K562 (cell line): ENCODE measurements around the gene ODR4. TPM values are rescaled to one million over a fixed set of nuclear protein-coding genes. Genes with fewer than 3 reads are reported as not detected.

Experiments used
- ATAC-seq: fragments of 200-7000 bp; cut with Tn5 transposase; 3 replicates; pipeline ENCODE4 v1.9.1; 2020; ENCODE audit warnings: moderate library complexity
- BruUV-seq: library from RNA; stranded (reverse); fragments of 400-500 nt; replicated peaks from 2 replicates; lab custom pipeline; 2021; lab: Mats Ljungman, UMichigan
- CTCF ChIA-PET: fragments of 300-600 bp; formaldehyde crosslinking; extraction: SDS; loops from one replicate; lab custom pipeline; 2021; ENCODE audit warnings: low intra/inter-chr PET ratio; lab: Yijun Ruan, JAX
- POLR2A ChIA-PET: fragments of 300-600, 350-650 bp; sonication (Branson Sonifier 250); formaldehyde crosslinking; extraction: SDS; loops from one replicate; lab custom pipeline; 2021; ENCODE audit warnings: antibody characterized with exemption, inconsistent platforms; lab: Yijun Ruan, JAX
- DNase-seq, 4 experiments: peaks; one replicate each; pipeline versions ENCODE4 v3.0.0 to v3.0.0-alpha.2; 2011 to 2018; ENCODE audit warnings: low spot score in 3 of 4, mixed read lengths in 3 of 4; ENCODE audit errors: extremely low read depth in 1 of 4
- FAIRE-seq: peaks from 2 replicates; lab custom pipeline; 2011; peaks lifted over from hg19 to GRCh38; lab: Jason Lieb, UNC
- H2AFZ ChIP-seq: 2 replicates; pipeline ENCODE4 v1.6.0; 2011; ENCODE audit warnings: low read depth, low read length, control low read depth, inconsistent platforms
- H3K27ac ChIP-seq: fragments of 200-600 bp; 3 replicates; pipeline ENCODE4 v1.8.0; 2011; ENCODE audit warnings: low read depth, mild to moderate bottlenecking, control low read depth, inconsistent platforms, low read length, moderate library complexity, mixed read lengths; ENCODE audit errors: extremely low read depth
- H3K27me3 ChIP-seq, 2 experiments: fragments of 300-600 bp in 1 of 2; 2 replicates in 1 of 2; 3 replicates in 1 of 2; pipeline versions ENCODE4 v1.6.0 to v1.8.0; 2011; ENCODE audit warnings: inconsistent platforms in 2 of 2, low read length in 2 of 2, mild to moderate bottlenecking in 1 of 2, mixed read lengths in 1 of 2, moderate library complexity in 1 of 2; ENCODE audit not compliant: control insufficient read depth in 2 of 2, insufficient read depth in 2 of 2
- H3K36me3 ChIP-seq: fragments of 300-600 bp; 3 replicates; pipeline ENCODE4 v1.8.0; 2011; ENCODE audit warnings: mild to moderate bottlenecking, low read length, inconsistent platforms; ENCODE audit not compliant: control insufficient read depth, insufficient read depth
- H3K4me1 ChIP-seq, 2 experiments: fragments of 200-600 bp in 1 of 2; replicated peaks in 1 of 2; 2 replicates in 1 of 2; 3 replicates in 1 of 2; pipeline versions ENCODE4 v1.5.1 to v1.8.0; 2011; ENCODE audit warnings: inconsistent platforms in 2 of 2, low read length in 2 of 2, mild to moderate bottlenecking in 1 of 2, mixed read lengths in 1 of 2, moderate library complexity in 1 of 2; ENCODE audit not compliant: control insufficient read depth in 2 of 2, insufficient read depth in 2 of 2
- H3K4me2 ChIP-seq: 2 replicates; pipeline ENCODE4 v1.6.1; 2011; ENCODE audit warnings: low read length, control low read depth, inconsistent platforms, mixed read lengths; ENCODE audit not compliant: insufficient read depth
- H3K4me3 ChIP-seq: fragments of 200-600 bp; sonication (generic), shearing (Covaris generic); 2 replicates; pipeline ENCODE4 v1.5.1; 2016; ENCODE audit warnings: control low read depth, inconsistent platforms
- H3K79me2 ChIP-seq: fragments of 200-600 bp; 3 replicates; pipeline ENCODE4 v1.8.0; 2011; ENCODE audit warnings: low read length, inconsistent platforms; ENCODE audit not compliant: control insufficient read depth, insufficient read depth
- H3K9ac ChIP-seq, 2 experiments: 2 replicates each; pipeline versions ENCODE4 v1.6.0 to v1.6.1; 2011; ENCODE audit warnings: low read depth in 2 of 2, low read length in 2 of 2, control low read depth in 1 of 2, inconsistent platforms in 1 of 2, mild to moderate bottlenecking in 1 of 2, mixed read lengths in 1 of 2; ENCODE audit not compliant: insufficient read depth in 1 of 2
- H3K9me1 ChIP-seq: one replicate; pipeline ENCODE4 v1.6.0; 2011; ENCODE audit warnings: inconsistent platforms, mild to moderate bottlenecking, low read length, moderate library complexity; ENCODE audit not compliant: control insufficient read depth, insufficient read depth
- H3K9me3 ChIP-seq: replicated peaks from 2 replicates; pipeline ENCODE4 v1.5.1; 2011; ENCODE audit warnings: low read depth, low read length, inconsistent platforms; ENCODE audit not compliant: control insufficient read depth, insufficient read depth
- H4K20me1 ChIP-seq: replicated peaks from 2 replicates; pipeline ENCODE4 v1.6.1; 2011; ENCODE audit warnings: low read length, inconsistent platforms, mixed read lengths; ENCODE audit not compliant: control insufficient read depth, insufficient read depth
- EZH2 ChIP-seq: IDR thresholded peaks from 2 replicates; pipeline ENCODE4 v1.6.1; 2012; ENCODE audit warnings: low read depth, mild to moderate bottlenecking, inconsistent platforms, low read length, borderline replicate concordance
- HOXB6 ChIP-seq: fragments of 250-450 bp; sonication (Bioruptor Pico); IDR thresholded peaks from 2 replicates; pipeline ENCODE4 v1.5.1; 2022; ENCODE audit warnings: mild to moderate bottlenecking, borderline replicate concordance
- KDM1A ChIP-seq, 2 experiments: fragments of 450-650 bp; IDR thresholded peaks; 2 replicates each; pipeline ENCODE4 v1.6.1; 2016; ENCODE audit warnings: mild to moderate bottlenecking in 2 of 2
- KDM2B ChIP-seq: fragments of 250-450 bp; sonication (Bioruptor Pico); IDR thresholded peaks from 2 replicates; pipeline ENCODE4 v1.8.0; 2021; ENCODE audit warnings: mild to moderate bottlenecking, moderate library complexity
- MTF1 ChIP-seq: fragments of 250-450 bp; sonication (Bioruptor Pico); IDR thresholded peaks from 2 replicates; pipeline ENCODE4 v1.9.0; 2021; ENCODE audit warnings: moderate library complexity, mild to moderate bottlenecking, inconsistent platforms, borderline replicate concordance
- MYC ChIP-seq, 2 experiments: fragments of 250-450 bp in 1 of 2; sonication (Bioruptor Pico) in 1 of 2; IDR thresholded peaks; 2 replicates each; pipeline versions ENCODE4 v1.5.1 to v1.6.1; 2012 to 2021; ENCODE audit warnings: low read depth in 2 of 2, borderline replicate concordance in 1 of 2, improper control_type of control experiment in 1 of 2, low read length in 1 of 2, mild to moderate bottlenecking in 1 of 2, moderate library complexity in 1 of 2
- NFIX ChIP-seq: fragments of 250-450 bp; sonication (Bioruptor Pico); IDR thresholded peaks from 2 replicates; pipeline ENCODE4 v1.4.0; 2020; ENCODE audit warnings: low read depth, mild to moderate bottlenecking, moderate library complexity
- SLC30A9 ChIP-seq: fragments of 250-450 bp; sonication (Bioruptor Pico); IDR thresholded peaks from 2 replicates; pipeline ENCODE4 v1.8.0; 2022; ENCODE audit warnings: mild to moderate bottlenecking, moderate library complexity
- XRCC5 ChIP-seq: fragments of 200-400 bp; formaldehyde crosslinking; IDR thresholded peaks from 2 replicates; pipeline ENCODE4 v1.6.1; 2017; ENCODE audit warnings: low read depth, mild to moderate bottlenecking, low read length
- YY1 ChIP-seq, 3 experiments: IDR thresholded peaks; 2 replicates each; pipeline ENCODE4 v1.6.1; 2011; ENCODE audit warnings: low read length in 2 of 3, mild to moderate bottlenecking in 2 of 3, moderate library complexity in 2 of 3, borderline replicate concordance in 1 of 3, control low read depth in 1 of 3, low read depth in 1 of 3; ENCODE audit not compliant: insufficient read depth in 3 of 3, insufficient replicate concordance in 2 of 3, control insufficient read depth in 1 of 3, insufficient read length in 1 of 3; ENCODE audit errors: extremely low read depth in 1 of 3
- ZHX1 ChIP-seq: fragments of 150-350 bp; conservative IDR thresholded peaks from 2 replicates; pipeline ENCODE4 v1.6.1; 2014; ENCODE audit warnings: low read length
- ZNF384 ChIP-seq: IDR thresholded peaks from 2 replicates; pipeline ENCODE4 v1.6.1; 2012; ENCODE audit warnings: low read depth, low read length, improper control_type of control experiment
- ZNF431 ChIP-seq: sonication (generic); formaldehyde crosslinking; IDR thresholded peaks from 2 replicates; pipeline ENCODE4 v1.8.0; 2022; ENCODE audit warnings: mild to moderate bottlenecking, missing genetic modification reagents
- ZNF444 ChIP-seq: fragments of 250-450 bp; sonication (Bioruptor Pico); IDR thresholded peaks from 2 replicates; pipeline ENCODE4 v1.4.0; 2020; ENCODE audit warnings: mild to moderate bottlenecking, moderate library complexity
- ZNF830 ChIP-seq: fragments of 250-450 bp; sonication (Bioruptor Pico); IDR thresholded peaks from 2 replicates; pipeline ENCODE4 v1.5.0; 2021; ENCODE audit warnings: mild to moderate bottlenecking
- WGBS: fragments of 100-300 bp; shearing (Covaris generic); methylation state at CpG from one replicate; pipeline ENCODE4 v1.1.6; 2016; ENCODE audit warnings: low coverage, mixed read lengths; ENCODE audit not compliant: insufficient coverage; ENCODE audit errors: missing lambda C conversion rate; 5-methylcytosine and 5-hydroxymethylcytosine counted together
- in situ Hi-C: fragments of 300-500 bp; cut with MboI; formaldehyde crosslinking; loops from 4 replicates; pipeline ENCODE4 v1.15.0; 2018; ENCODE audit warnings: inconsistent platforms, mixed read lengths
- intact Hi-C: fragments of 100-400 bp; cut with micrococcal nuclease; formaldehyde crosslinking; loops from 2 replicates; pipeline ENCODE4 v1.14.2; 2022
- polyA plus RNA-seq, 8 experiments: library from polyadenylated mRNA; depleted of rRNA in 4 of 8; stranded (reverse) in 5 of 8; unstranded in 3 of 8; fragments of >200 nt; fragmentation: Nextera tagmentation in 2 of 8; fragmentation: Illumina TruSeq in 1 of 8; extraction: Ambion mirVana in 2 of 8; extraction: Trizol in 1 of 8; gene quantifications; 2 replicates each; pipeline versions ENCODE4 v1.2.1 to v1.2.3, GENCODE V29; 2011 to 2014; ENCODE audit warnings: inconsistent platforms in 1 of 8, missing spikeins in 1 of 8
- total RNA-seq, 7 experiments: library from RNA; depleted of rRNA in 6 of 7; stranded (reverse); fragments of >200 nt in 6 of 7; fragmentation: Illumina TruSeq in 2 of 7; extraction: Trizol in 2 of 7; gene quantifications; 2 replicates each; pipeline versions ENCODE4 v1.2.1 to v1.2.3, GENCODE V29; 2011 to 2021; ENCODE audit warnings: low replicate concordance in 1 of 7
- TF ChIP-seq, protein P1 (sequence below): fragments of 450-650 bp; IDR thresholded peaks from 2 replicates; pipeline ENCODE4 v1.6.1; 2018; ENCODE audit not compliant: partially characterized antibody

The ODR4 gene
- total and polyA plus RNA-seq, 9 of the 15 experiments (the other 6 are each of a cell fraction or from before 2014, with no cell fraction given): 23.1 to 63.9 (median 44.1) TPM

GRCh38 chr1:186340772-186341171 lies 34.9 kb upstream of the ODR4 start:
- Histone ChIP-seq H3K4me3 (no peak overlapping the region), H2AFZ (no peak overlapping the region), H3K4me2 (no peak overlapping the region), H3K4me1 (no peaks in the 10 kb centered on the region), H3K27ac (no peak overlapping the region), H4K20me1 (no peaks in the 10 kb centered on the region), H3K36me3 (peaks cover 94% of the 10 kb centered on the region), H3K9me1 (no peaks in the 10 kb centered on the region), H3K27me3 (no peaks in the 10 kb centered on the region), H3K9me3 (no peaks in the 10 kb centered on the region), H3K79me2 (no peaks in the 10 kb centered on the region), H3K9ac (no peak overlapping the region)
- ATAC-seq (no peak), FAIRE-seq (no peak), DNase-seq (no peak)
- POLR2A ChIA-PET: interaction anchor here (1.2 kb wide), 1 partner anchor 10 kb away, joined by 4 read pairs; no protein-coding TSS in a partner anchor
- in situ Hi-C loops (no loop called here), intact Hi-C loops (no loop called here)
- BruUV-seq: no TSS peak
- CTCF ChIA-PET: no interaction called here
- 94% methylated on average over 5 of the region's 5 CpGs for WGBS
- TF ChIP-seq KDM2B (CRISPR knock-in tag) (no peak), MTF1 (CRISPR knock-in tag) (0 out of 2 replicates have a peak, but pooled peaks have one; percentile 39), XRCC5 (no peak), ZNF384 (no peak), SLC30A9 (CRISPR knock-in tag) (0 out of 2 replicates have a peak, but pooled peaks have one; percentile 36), ZNF444 (CRISPR knock-in tag) (no peak), KDM1A (IDR thresholded peaks at IDR 0.05) (no peak), MYC (IDR thresholded peaks at IDR 0.05; ENCODE audit: low read depth, low read length) (no peak), MYC (CRISPR knock-in tag; IDR thresholded peaks at IDR 0.05; ENCODE audit: borderline replicate concordance, low read depth) (no peak), ZNF431 (no peak), NFIX (peak; percentile 16; the same call in 1 of the 2 replicates), YY1 (IDR thresholded peaks at IDR 0.05; ENCODE audit: borderline replicate concordance in 1 of 3, control insufficient read depth in 1 of 3, extremely low read depth in 1 of 3, insufficient read depth in 3 of 3, insufficient read length in 1 of 3, insufficient replicate concordance in 2 of 3, low read depth in 1 of 3, low read length in 2 of 3) (no peak), HOXB6 (CRISPR knock-in tag) (0 out of 2 replicates have a peak, but pooled peaks have one; percentile 33), EZH2 (no peak), ZHX1 (no peak), ZNF830 (CRISPR knock-in tag) (no peak)
- TF ChIP-seq, protein P1, sequence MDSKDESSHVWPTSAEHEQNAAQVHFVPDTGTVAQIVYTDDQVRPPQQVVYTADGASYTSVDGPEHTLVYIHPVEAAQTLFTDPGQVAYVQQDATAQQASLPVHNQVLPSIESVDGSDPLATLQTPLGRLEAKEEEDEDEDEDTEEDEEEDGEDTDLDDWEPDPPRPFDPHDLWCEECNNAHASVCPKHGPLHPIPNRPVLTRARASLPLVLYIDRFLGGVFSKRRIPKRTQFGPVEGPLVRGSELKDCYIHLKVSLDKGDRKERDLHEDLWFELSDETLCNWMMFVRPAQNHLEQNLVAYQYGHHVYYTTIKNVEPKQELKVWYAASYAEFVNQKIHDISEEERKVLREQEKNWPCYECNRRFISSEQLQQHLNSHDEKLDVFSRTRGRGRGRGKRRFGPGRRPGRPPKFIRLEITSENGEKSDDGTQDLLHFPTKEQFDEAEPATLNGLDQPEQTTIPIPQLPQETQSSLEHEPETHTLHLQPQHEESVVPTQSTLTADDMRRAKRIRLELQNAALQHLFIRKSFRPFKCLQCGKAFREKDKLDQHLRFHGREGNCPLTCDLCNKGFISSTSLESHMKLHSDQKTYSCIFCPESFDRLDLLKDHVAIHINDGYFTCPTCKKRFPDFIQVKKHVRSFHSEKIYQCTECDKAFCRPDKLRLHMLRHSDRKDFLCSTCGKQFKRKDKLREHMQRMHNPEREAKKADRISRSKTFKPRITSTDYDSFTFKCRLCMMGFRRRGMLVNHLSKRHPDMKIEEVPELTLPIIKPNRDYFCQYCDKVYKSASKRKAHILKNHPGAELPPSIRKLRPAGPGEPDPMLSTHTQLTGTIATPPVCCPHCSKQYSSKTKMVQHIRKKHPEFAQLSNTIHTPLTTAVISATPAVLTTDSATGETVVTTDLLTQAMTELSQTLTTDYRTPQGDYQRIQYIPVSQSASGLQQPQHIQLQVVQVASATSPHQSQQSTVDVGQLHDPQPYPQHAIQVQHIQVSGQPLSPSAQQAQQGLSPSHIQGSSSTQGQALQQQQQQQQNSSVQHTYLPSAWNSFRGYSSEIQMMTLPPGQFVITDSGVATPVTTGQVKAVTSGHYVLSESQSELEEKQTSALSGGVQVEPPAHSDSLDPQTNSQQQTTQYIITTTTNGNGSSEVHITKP: no peak
